Activated CD4-positive, alpha-beta T cell treated with anti-CD3 and anti-CD28 coated beads, Interleukin-2, amount 50 U/mL, for 4 hours (primary cell): ENCODE measurements around the gene PEMT.

Experiments used
- DNase-seq, 2 experiments: peaks; one replicate each; pipeline ENCODE4 v3.0.0-alpha.2; 2020

PEMT gene

DNA sequence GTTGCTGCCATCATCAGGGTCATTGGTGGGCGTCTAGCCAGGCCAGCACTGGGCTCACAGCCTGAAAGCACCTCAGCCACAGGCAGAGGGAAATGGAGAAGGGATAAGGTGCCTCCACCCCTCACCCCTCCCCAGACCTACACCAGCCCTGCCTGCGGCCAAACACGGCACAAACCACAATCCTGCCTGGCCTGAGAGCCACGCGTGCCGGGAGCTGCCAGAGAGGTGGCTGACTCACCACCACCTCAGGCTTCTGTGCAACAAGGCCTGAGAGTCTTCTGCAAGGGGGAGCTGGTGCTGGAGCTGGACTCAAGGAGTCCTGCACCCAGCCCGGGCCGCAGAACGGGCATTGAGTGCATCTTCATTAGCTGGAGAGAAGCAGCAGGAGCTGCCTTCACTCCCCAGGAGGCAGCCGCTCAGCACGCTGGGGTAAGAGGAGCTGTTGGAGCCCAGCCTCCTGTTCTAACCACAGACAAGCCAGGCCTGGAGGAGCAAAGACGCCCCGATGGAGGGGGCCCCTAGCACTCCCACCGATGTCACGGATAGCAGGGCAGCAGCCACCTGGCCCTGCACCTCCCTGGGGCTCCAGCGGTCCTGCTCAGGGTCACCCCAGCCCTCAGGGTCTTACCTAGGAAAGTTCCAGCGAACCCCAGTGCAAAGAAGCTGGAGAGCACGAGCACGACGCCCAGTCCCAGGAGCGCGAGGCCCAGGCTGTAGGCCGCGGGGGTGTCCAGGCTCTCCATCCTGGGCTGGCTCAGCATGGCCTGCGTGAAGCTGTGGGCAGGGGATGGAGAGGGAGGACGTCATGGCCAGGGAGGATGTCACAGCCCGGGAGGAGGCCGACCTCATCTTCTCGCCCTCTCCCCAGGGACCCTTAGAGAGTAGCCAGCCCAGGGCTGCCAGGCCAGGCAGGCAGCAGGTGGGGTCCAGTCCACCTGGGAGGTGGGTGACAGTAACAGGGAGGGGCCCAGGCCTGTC lies 79.3 kb downstream of the PEMT start:
- DNase-seq = no peak

DNA sequence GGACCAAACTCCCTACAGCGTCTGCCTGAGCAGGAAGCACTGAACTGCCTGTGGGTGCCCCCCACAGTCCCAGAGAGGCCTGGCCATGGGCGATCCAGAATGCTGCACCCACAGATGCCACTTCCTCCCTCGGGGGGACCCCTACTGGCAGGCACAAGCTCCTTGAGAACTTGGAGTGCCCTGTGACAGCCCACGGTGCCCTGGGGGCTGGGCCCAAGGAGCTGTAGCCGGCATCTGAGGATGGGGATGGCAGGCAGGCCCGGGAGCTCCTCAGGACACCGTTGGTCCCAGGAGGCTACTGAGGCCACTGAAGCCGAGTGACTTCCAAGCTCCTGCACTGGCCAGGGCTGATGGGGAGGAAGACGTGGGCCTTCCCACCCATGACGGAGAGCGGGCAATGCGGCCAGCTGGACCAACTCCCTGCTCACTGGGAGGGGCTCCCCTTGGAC lies 80.2 kb downstream of the PEMT start:
- DNase-seq = no peak

DNA sequence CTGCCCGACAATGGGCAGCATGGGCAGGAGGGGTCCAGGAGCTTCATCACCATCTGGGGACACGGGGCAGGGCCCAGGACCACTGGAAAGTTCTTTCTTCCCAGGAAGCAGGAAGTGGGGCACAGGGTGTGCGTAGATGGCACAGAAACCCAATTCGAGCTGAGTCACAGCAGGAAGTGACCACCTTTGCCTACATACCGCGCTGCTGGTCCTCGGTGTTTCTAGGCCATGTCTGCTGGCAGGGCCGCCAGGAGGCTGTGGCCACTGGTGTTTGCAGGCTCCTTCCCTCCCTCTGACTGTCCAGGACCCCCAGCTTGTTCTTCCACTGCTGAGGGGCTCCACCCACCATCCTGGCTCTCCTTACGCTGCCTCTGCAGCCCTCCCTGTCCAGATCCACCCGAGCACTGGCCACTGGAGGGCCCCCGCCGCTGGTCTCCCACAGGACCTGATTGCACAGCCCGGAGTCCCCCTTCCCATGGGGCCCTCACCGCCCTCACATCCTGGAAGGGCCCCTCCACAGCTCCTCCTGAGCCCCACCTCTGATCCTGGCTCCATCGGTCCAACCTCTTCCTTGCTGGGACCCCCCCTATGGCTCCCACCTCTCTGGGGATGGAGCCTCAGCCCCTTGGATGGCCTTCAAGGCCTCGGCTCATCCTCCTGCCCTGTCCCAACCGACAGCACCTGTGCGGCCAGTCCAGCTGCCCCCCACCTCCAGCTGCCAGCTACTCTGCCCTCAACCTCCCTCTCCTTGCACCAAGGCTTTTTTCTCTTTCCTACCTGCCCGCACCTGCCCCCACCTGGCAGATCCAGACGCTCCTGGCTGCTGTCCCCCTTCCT lies 80.8 kb downstream of the PEMT start:
- no peak for DNase-seq

DNA sequence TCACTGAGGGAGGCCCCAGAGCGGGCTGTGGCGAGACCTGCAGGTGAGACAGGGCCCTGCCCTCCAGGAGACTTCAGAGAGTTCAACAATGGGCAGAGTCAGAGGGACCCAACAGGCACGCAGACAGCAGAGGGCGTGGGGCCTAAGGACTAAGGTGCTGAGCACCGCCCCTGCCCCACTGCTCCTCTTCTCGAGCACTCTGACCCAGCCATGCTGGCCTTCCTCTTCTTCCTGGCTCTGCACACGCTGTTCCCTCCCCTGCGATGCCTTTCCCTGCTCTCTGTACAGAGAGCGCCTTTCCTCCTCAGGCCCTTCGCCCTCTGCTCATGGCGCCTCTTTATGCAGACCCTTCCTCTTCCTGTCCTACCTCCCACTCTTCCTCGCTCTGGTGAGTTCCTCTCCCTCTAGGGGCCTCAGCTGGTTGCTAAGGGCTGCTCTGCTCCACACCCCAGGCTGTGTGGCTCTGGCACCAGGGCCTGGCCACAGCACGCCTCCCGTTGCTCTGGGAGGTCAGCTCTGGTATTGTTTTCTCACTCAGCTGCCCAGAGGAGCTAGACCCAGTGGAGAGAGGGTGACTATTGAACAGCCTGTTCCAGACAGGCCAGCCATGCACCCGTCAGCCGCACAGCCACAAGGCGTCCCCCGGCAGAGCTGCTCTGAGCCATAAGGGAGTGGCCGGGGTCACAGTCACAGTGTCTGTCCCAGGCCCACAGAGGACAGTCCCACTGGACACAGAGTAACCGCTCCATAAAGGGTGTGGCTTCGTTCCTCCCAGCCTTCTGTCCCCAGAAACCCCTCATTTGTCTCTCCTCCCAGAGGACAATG lies 81.7 kb downstream of the PEMT start:
- DNase-seq = no peak

DNA sequence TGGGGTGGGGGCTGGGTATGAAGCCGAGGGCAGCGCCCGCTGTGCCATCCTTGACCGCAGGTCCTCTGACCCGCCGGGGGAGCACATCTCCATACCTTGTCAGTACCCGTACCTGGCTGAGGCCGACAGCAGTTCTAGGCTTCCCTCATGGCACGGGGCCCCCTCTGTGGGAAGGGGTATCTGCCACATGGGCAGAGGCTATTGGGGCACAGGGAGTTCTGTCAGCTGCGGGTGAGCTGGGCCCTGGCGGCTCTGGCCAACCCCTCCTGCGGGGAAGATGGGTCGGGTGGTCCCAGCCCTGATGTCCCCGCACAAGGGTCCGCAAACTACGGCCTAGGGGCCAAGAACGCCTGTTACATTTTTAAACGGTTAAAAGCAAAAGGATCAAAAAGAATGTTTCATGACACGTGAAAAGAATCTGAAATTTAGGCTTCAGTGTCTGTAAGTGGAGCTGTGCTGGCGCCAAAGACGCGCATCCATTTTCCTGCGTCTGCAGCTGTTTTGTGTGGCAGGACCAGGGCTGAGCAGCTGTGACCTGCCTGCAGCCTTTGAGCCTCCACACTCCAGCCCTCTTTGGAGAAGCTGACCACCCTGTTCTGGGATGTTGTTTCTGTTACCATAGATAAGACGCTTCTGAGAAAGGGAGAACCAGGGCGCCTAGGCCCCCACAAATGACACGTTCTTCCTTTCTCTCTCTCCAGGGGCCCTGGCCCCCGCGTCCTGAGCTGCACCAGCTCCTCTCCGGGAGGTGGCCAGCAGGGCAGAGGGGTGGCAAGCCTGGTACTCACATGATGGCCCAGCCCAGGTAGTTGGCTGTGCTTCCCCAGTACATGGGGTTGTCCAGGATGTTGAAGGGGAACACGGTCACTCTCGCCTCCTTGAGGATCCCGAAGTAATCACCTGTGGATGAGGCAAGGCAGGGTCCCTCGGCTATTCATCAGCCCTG lies 82.6 kb downstream of the PEMT start:
- DNase-seq = no peak

DNA sequence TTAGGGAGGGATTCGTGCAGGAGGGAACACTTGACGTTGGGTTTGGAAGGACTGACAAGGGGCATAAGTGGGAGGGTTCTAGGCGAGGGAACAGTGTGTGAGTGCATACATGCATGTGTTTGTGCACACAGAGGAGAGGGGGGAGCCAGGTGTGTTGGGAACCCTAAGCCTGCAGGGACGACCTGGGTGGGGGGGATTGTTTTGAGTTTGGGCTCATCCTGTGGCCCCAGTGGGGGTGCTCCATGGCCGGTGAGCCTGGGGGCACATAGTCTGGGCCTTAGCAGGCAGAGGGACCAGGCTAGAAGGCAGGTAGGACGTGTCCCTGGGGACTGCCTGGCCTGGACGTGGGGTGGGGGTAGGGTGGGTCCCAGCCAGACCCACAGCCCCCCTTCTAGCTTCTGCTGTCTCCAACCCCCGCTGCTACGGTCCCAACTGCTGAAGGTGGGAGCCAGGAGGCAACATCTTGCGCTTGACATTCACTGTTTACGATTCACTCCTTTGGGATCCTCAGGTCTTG lies 83.4 kb downstream of the PEMT start:
- no peak for DNase-seq

GRCh38 chr17:17507465-17508011 lies 84.0 kb downstream of the PEMT start:
- no peak for DNase-seq

DNA sequence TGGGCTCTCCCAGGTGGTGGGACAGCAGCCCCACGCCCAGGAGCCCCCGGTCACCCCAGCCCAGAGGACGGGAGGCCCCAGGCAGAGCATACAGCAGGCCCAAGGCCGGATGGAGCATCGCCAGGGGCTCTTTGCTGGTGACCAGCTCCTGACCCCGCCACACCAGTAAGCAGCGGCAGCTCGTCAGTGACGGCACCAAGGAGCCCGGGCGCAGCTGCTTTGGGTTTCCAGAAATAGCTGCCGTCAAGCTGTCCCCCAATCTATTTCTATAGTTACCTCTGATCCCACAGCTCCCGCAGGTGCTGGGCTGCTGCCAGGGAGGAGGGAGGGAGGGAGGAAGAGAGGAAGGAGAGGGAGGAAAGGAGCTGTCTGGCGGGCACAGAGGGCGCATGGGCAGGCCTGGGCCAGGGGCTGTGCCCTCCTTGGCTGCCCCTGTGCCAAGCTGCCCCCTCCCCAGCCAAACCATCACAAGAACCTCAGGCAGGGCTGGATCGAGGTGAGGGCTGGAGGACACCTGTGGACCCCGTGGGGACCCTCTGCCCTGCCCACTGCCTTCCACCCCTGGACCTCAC lies 84.5 kb downstream of the PEMT start:
- no peak for DNase-seq

DNA sequence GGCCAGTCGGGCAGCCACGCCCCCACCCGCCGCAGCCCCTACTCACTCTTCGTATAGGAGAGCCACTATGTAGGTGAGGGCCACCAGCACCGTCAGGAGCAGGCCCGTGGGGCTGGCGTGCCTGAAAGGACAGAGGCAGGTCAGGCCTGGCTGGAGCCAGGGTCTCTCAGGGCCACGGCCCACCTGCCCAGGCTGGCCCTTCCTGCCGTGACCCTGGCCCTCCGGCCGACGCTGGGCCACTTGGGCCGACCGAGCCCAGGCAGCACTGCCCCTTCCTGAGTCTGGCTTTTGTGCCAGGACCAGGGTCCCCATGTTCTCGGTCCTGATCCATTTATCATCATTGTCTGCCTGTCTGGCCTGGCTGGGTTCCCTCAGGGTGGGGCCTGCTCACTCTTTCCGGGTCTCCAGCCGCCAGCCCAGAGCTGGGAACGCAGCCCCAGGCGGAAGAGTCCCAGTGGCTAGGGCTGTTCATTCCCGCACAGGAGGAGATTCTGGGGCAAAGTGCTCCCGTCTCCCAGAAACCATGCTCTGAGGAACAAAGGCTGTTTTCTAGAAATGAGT lies 85.2 kb downstream of the PEMT start:
- DNase-seq = no peak

GRCh38 chr17:17505610-17506171 lies 85.8 kb downstream of the PEMT start:
- DNase-seq = no peak

- DNase-seq = no peak
These were observed 86.4 kb downstream of the PEMT start for GRCh38 chr17:17505151-17505550.

DNA sequence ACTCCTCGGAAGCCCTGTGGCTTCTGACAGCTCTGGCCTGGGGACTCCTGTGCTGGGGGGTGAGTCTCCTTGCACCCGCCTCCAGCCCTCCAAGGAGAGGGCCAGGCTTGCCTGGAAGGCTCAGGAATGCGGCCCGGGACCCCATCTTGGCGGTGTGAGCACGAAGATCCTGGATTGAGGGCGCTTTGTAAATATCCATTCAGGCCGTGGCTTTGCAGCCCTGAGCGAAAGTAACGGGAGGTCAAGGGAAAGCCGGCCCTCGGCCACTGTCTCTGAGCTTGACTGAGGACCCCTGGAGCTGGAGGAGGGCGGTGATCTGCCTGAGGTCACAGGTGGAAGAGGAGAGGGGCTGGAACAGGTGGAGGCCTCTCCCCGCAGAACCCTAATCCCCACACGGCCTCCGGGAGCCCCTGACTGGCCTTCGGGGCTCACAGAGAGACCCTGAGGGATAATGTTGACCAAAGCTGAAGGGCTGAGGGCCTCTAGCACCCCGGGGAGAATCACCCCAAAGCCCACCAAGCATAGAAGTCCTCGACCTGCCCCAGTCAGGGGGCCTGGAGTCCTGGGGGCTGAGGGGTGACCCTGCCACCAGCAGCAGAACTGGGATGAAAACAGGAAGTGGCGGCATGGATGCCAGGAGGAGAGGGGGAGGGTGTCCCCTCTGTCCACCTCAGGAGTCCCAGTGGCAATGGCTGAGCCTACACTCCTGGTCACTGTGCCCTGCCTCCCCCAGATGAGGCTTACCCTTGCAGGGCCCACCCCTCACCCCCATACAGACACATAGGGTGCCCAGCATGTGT lies 87.0 kb downstream of the PEMT start:
- DNase-seq = no peak

- DNase-seq = no peak
These were observed 87.9 kb downstream of the PEMT start for GRCh38 chr17:17503566-17504130.

- DNase-seq = no peak
These were observed 88.6 kb downstream of the PEMT start for GRCh38 chr17:17502741-17503565.

DNA sequence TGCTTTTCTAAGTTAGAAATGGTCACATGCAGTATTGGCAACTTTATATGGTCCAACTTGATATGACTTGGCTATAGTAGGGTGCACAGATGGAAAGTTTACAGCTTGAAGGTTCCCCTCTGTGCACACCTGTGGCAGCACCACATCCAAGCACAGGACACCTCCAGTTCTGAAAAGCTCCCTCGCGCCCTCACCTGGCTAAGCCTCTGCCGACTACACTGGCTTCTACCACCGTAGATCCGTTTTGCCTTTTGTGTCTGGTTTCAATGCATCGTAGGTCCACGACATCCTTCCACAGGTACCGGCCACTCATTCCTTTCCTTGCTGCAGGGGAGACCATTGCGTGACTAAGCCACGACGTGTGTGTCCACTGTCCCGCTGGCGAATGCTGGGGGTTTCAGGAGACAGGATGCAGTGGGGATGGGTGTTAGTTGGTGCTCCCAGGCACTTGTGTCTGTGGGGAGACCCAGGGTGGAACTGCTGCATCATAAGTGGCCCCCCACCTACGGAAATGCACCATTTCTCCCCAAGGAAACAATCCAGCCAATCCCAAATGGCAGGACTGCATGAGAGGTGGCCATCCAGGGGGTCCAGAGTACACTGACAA lies 90.4 kb downstream of the PEMT start:
- no peak for DNase-seq

- DNase-seq = no peak
These were observed 91.9 kb downstream of the PEMT start for GRCh38 chr17:17499402-17500145.
